SK-N-SH (cell line): ENCODE data around the gene GNAL. TPM values are rescaled to one million over a fixed set of nuclear protein-coding genes. Genes with fewer than 3 reads are reported as not detected.
"Not testable (repeated sequence)": the region's sequence is repeated elsewhere in the genome, so short reads cannot be mapped to it uniquely, and the experiment has no call there.

Experiments
- CTCF ChIA-PET: fragments of 300-600, 350-600 bp; formaldehyde crosslinking; extraction: SDS; loops from one replicate; lab custom pipeline; 2021; lab: Yijun Ruan, JAX
- POLR2A ChIA-PET: fragments of 350-600 bp; sonication (Branson Sonifier 250); formaldehyde crosslinking; extraction: SDS; loops from one replicate; lab custom pipeline; 2020; ENCODE audit warnings: antibody characterized with exemption, inconsistent platforms; lab: Yijun Ruan, JAX
- DNase-seq: peaks from one replicate; pipeline ENCODE4 v3.0.0; 2012
- H2AFZ ChIP-seq: fragments of 200-600 bp; sonication (generic); 2 replicates; pipeline ENCODE4 v1.8.1; 2016; ENCODE audit warnings: antibody characterized with exemption, mild to moderate bottlenecking, low read depth
- H3F3A ChIP-seq: fragments of 200-600 bp; sonication (generic); replicated peaks from 2 replicates; pipeline ENCODE3; 2016; ENCODE audit warnings: antibody characterized with exemption, mild to moderate bottlenecking; ENCODE audit not compliant: insufficient read depth
- H3K27ac ChIP-seq, 2 experiments: fragments of 200-500 bp in 1 of 2; fragments of 200-600 bp in 1 of 2; sonication (Bioruptor generic) in 1 of 2; sonication (generic), shearing (Covaris generic) in 1 of 2; 2 replicates each; pipeline versions ENCODE4 v1.5.1 to v1.6.1; 2014 to 2016; ENCODE audit warnings: low read depth in 2 of 2, inconsistent platforms in 1 of 2, low read length in 1 of 2, mild to moderate bottlenecking in 1 of 2, mixed read lengths in 1 of 2
- H3K27me3 ChIP-seq: fragments of 200-600 bp; sonication (generic), shearing (Covaris generic); 2 replicates; pipeline ENCODE4 v1.6.1; 2016; ENCODE audit warnings: mixed run types; ENCODE audit not compliant: insufficient read depth
- H3K36me3 ChIP-seq, 2 experiments: fragments of 200-500 bp in 1 of 2; fragments of 200-600 bp in 1 of 2; sonication (Bioruptor generic) in 1 of 2; sonication (generic) in 1 of 2; replicated peaks in 1 of 2; 2 replicates each; pipeline versions ENCODE3 to v1.5.1; 2014 to 2016; ENCODE audit warnings: low read length in 1 of 2, mild to moderate bottlenecking in 1 of 2; ENCODE audit not compliant: insufficient read depth in 2 of 2, control insufficient read depth in 1 of 2
- H3K4me1 ChIP-seq, 2 experiments: fragments of 200-500 bp in 1 of 2; fragments of 200-600 bp in 1 of 2; sonication (Bioruptor generic) in 1 of 2; sonication (generic), shearing (Covaris generic) in 1 of 2; 2 replicates each; pipeline versions ENCODE4 v1.5.1 to v1.6.1; 2014 to 2016; ENCODE audit warnings: low read depth in 1 of 2, low read length in 1 of 2, mixed run types in 1 of 2; ENCODE audit not compliant: insufficient read depth in 2 of 2, control insufficient read depth in 1 of 2
- H3K4me2 ChIP-seq: fragments of 200-600 bp; sonication (generic), shearing (Covaris generic); 2 replicates; pipeline ENCODE4 v1.6.1; 2017; ENCODE audit warnings: mixed run types
- H3K4me3 ChIP-seq, 2 experiments: fragments of 200-500 bp in 1 of 2; fragments of 200-600 bp in 1 of 2; sonication (Bioruptor generic) in 1 of 2; sonication (generic), shearing (Covaris generic) in 1 of 2; 2 replicates each; pipeline versions ENCODE4 v1.5.1 to v1.8.1; 2014 to 2016; ENCODE audit warnings: low read depth in 2 of 2, inconsistent platforms in 1 of 2, low read length in 1 of 2, mild to moderate bottlenecking in 1 of 2, mixed read lengths in 1 of 2, moderate library complexity in 1 of 2
- H3K79me2 ChIP-seq: fragments of 200-600 bp; sonication (generic); 2 replicates; pipeline ENCODE4 v1.8.1; 2017; ENCODE audit warnings: mild to moderate bottlenecking; ENCODE audit not compliant: insufficient read depth
- H3K9ac ChIP-seq: fragments of 200-600 bp; sonication (generic); 2 replicates; pipeline ENCODE4 v1.6.1; 2017; ENCODE audit warnings: mixed run types
- H3K9me2 ChIP-seq: fragments of 200-600 bp; sonication (generic); 2 replicates; pipeline ENCODE4 v1.6.1; 2017; ENCODE audit warnings: mixed run types
- H3K9me3 ChIP-seq: fragments of 200-600 bp; sonication (generic); 2 replicates; pipeline ENCODE4 v1.6.1; 2017; ENCODE audit warnings: mixed run types, mild to moderate bottlenecking, moderate library complexity
- H4K20me1 ChIP-seq: fragments of 200-600 bp; sonication (generic); 2 replicates; pipeline ENCODE4 v1.6.1; 2017; ENCODE audit warnings: mild to moderate bottlenecking, mixed run types; ENCODE audit not compliant: insufficient read depth
- GABPA ChIP-seq: IDR thresholded peaks from 2 replicates; pipeline ENCODE4 v1.4.0; 2012; ENCODE audit warnings: low read depth, mild to moderate bottlenecking
- MEF2A ChIP-seq: IDR thresholded peaks from 2 replicates; pipeline ENCODE4 v1.4.0; 2012; ENCODE audit warnings: low read depth, borderline replicate concordance
- MXI1 ChIP-seq: IDR thresholded peaks from 2 replicates; pipeline ENCODE4 v1.6.1; 2012; ENCODE audit warnings: mild to moderate bottlenecking, low read depth, low read length, improper control_type of control experiment
- RCOR1 ChIP-seq: fragments of 150-350 bp; IDR thresholded peaks from 2 replicates; pipeline ENCODE4 v1.6.1; 2017; ENCODE audit warnings: antibody characterized with exemption, low read length
- SIN3A ChIP-seq: IDR thresholded peaks from 2 replicates; pipeline ENCODE4 v1.6.1; 2012; ENCODE audit warnings: low read depth, mild to moderate bottlenecking, low read length, moderate library complexity, borderline replicate concordance
- TCF12 ChIP-seq: IDR thresholded peaks from 2 replicates; pipeline ENCODE4 v1.4.0; 2012
- TEAD4 ChIP-seq: IDR thresholded peaks from 2 replicates; pipeline ENCODE4 v1.4.0; 2012; ENCODE audit warnings: mild to moderate bottlenecking, borderline replicate concordance; ENCODE audit not compliant: insufficient read depth
- WGBS: methylation state at CpG from one replicate; pipeline ENCODE4 v1.1.6; 2017; ENCODE audit warnings: low lambda C conversion rate; 5-methylcytosine and 5-hydroxymethylcytosine counted together
- polyA plus RNA-seq, 3 experiments: library from polyadenylated mRNA; depleted of rRNA; stranded (reverse); fragments of >200 nt; gene quantifications; 2 replicates each; pipeline ENCODE4 v1.2.3, GENCODE V29; 2012

Gene GNAL
- polyA plus RNA-seq, 1 of the 3 experiments (the other 2 are of a cell fraction), result 0.13 TPM

- TF ChIP-seq SIN3A, result no peak
- no peak for TF ChIP-seq RCOR1
- no peak for TF ChIP-seq TCF12
- TF ChIP-seq MEF2A, result no peak
- TF ChIP-seq GABPA, result no peak
- TF ChIP-seq MXI1, result no peak
- TF ChIP-seq, all 33 proteins: peak for 0
Observed at GRCh38 chr18:11909061-11909455, 220.0 kb downstream of the GNAL start (continued).

GRCh38 chr18:11909591-11910026 lies 220.5 kb downstream of the GNAL start:
- Histone ChIP-seq H3K4me1 (peaks cover 0 to 6% of the 10 kb centered on the region in 2 experiments; a peak in 2 of 4 replicates), H3F3A (no peaks in the 10 kb centered on the region), H3K9me3 (no peaks in the 10 kb centered on the region), H3K9me2 (no peaks in the 10 kb centered on the region), H3K27me3 (no peaks in the 10 kb centered on the region), H2AFZ (peak overlapping the region; percentile 87), H3K79me2 (no peaks in the 10 kb centered on the region), H4K20me1 (no peaks in the 10 kb centered on the region), H3K36me3 (no peaks in the 10 kb centered on the region), H3K9ac (no peak overlapping the region), H3K4me2 (peak overlapping the region; percentile 78; the same call in 1 of the 2 replicates), H3K4me3 (no peak overlapping the region), H3K27ac (no peak overlapping the region)
- TF ChIP-seq TCF12, result no peak
- no peak for TF ChIP-seq MXI1
- TF ChIP-seq TEAD4, result no peak
- CTCF ChIA-PET, result no interaction called here
- DNase-seq, result no peak
- WGBS, result 92% methylated on average over 2 of the region's 2 CpGs
- POLR2A ChIA-PET, result no interaction called here

- DNase-seq, H3K9me3 ChIP-seq, H2AFZ ChIP-seq, H4K20me1 ChIP-seq, H3K79me2 ChIP-seq, H3K4me3 ChIP-seq, H3K9me2 ChIP-seq, H3F3A ChIP-seq, CTCF ChIA-PET, H3K4me1 ChIP-seq, POLR2A ChIA-PET, H3K27me3 ChIP-seq, H3K36me3 ChIP-seq, H3K9ac ChIP-seq, H3K27ac ChIP-seq, H3K4me2 ChIP-seq: not testable (repeated sequence)
- WGBS, result 33% methylated on average over 4 of the region's 4 CpGs
Observed at GRCh38 chr18:11916880-11917279, 227.8 kb downstream of the GNAL start.

- H2AFZ ChIP-seq, H3K4me1 ChIP-seq, H3K9me3 ChIP-seq, POLR2A ChIA-PET, H3K27ac ChIP-seq, H3K9ac ChIP-seq, DNase-seq, H3F3A ChIP-seq, H3K27me3 ChIP-seq, H3K4me2 ChIP-seq, CTCF ChIA-PET, H4K20me1 ChIP-seq, H3K9me2 ChIP-seq, H3K36me3 ChIP-seq, H3K79me2 ChIP-seq, H3K4me3 ChIP-seq: not testable (repeated sequence)
- WGBS, result 49% methylated on average over 5 of the region's 5 CpGs
Observed at GRCh38 chr18:11919522-11919921, 230.5 kb downstream of the GNAL start.
